HL-60 (cell line): ENCODE results near the gene APBA2.

ENCODE experiments used
- DNase-seq, 2 experiments: peaks; one replicate each; pipeline ENCODE4 v3.0.0-alpha.2; 2010 to 2020; ENCODE audit warnings: low read depth in 1 of 2, low spot score in 1 of 2
- H3K27ac ChIP-seq: fragments of 250-450 bp; sonication (Bioruptor Pico); replicated peaks from 2 replicates; pipeline ENCODE4 v1.5.1; 2020; ENCODE audit warnings: mild to moderate bottlenecking, moderate library complexity
- H3K27me3 ChIP-seq: fragments of 250-450 bp; sonication (Bioruptor Pico); 2 replicates; pipeline ENCODE4 v1.5.1; 2021; ENCODE audit warnings: mild to moderate bottlenecking, moderate library complexity; ENCODE audit not compliant: insufficient read depth, poor library complexity, severe bottlenecking
- H3K4me3 ChIP-seq: replicated peaks from 2 replicates; pipeline ENCODE4 v1.5.1; 2011; ENCODE audit warnings: mild to moderate bottlenecking, control low read depth, low read length; ENCODE audit not compliant: insufficient read depth
- CTCF ChIP-seq: IDR thresholded peaks from one replicate; pipeline ENCODE4 v1.5.1; 2011; ENCODE audit warnings: low read length, control low read depth, inconsistent platforms; ENCODE audit not compliant: insufficient read depth
- GABPA ChIP-seq: IDR thresholded peaks from 2 replicates; pipeline ENCODE4 v1.6.1; 2012; ENCODE audit warnings: low read depth
- POLR2AphosphoS5 ChIP-seq: IDR thresholded peaks from 2 replicates; pipeline ENCODE4 v1.6.1; 2012; ENCODE audit warnings: low read depth
- REST ChIP-seq: IDR thresholded peaks from 2 replicates; pipeline ENCODE4 v1.6.1; 2012; ENCODE audit warnings: low read depth; ENCODE audit not compliant: insufficient replicate concordance
- SPI1 ChIP-seq: IDR thresholded peaks from 2 replicates; pipeline ENCODE4 v1.6.1; 2012; ENCODE audit warnings: low read depth, mild to moderate bottlenecking, borderline replicate concordance

APBA2 gene

GRCh38 chr15:29018120-29018805 lies 132.5 kb downstream of the APBA2 start:
- Histone ChIP-seq H3K27ac (no peak overlapping the region), H3K27me3 (no peaks in the 10 kb centered on the region), H3K4me3 (no peak overlapping the region)
- no peak for TF ChIP-seq GABPA
- TF ChIP-seq SPI1: no peak
- no peak for TF ChIP-seq POLR2AphosphoS5
- TF ChIP-seq CTCF: no peak
- TF ChIP-seq REST: no peak
- no peak for DNase-seq

GRCh38 chr15:29018995-29019976 lies 133.5 kb downstream of the APBA2 start:
- TF ChIP-seq CTCF (no peak), SPI1 (no peak), REST (no peak), POLR2AphosphoS5 (no peak), GABPA (no peak)
- no peak for DNase-seq
- no peaks in the 10 kb centered on the region for H3K27me3 ChIP-seq
- H3K4me3 ChIP-seq: no peak overlapping the region
- no peak overlapping the region for H3K27ac ChIP-seq

- no peak overlapping the region for H3K4me3 ChIP-seq
- TF ChIP-seq CTCF (no peak), POLR2AphosphoS5 (no peak), SPI1 (no peak), REST (no peak), GABPA (no peak)
- no peak for DNase-seq
- no peaks in the 10 kb centered on the region for H3K27me3 ChIP-seq
- no peak overlapping the region for H3K27ac ChIP-seq
Measured at GRCh38 chr15:29021857-29022256, 136.1 kb downstream of the APBA2 start.
